ENCODE results near the gene SCN1B.
"Not testable (repeated sequence)": the region's sequence is repeated elsewhere in the genome, so short reads cannot be mapped to it uniquely, and the experiment has no call there.

SCN1B gene

GRCh38 chr19:35039881-35040825 lies 9.9 kb downstream of the SCN1B start:
- DNase-seq: peak; percentile 66

- DNase-seq: peak; percentile 98
Observed at GRCh38 chr19:35040826-35041547, 10.7 kb downstream of the SCN1B start.

GRCh38 chr19:35041548-35042055 lies 11.3 kb downstream of the SCN1B start, which contains the start of gene HPN:
Gene HPN (plus strand): TSS chr19:35041721. CDS start chr19:35042507, 786 bp downstream.
- DNase-seq: peak; percentile 96

GRCh38 chr19:35042056-35042730 lies 11.9 kb downstream of the SCN1B start:
- DNase-seq: peak; percentile 51

- DNase-seq: no peak
Observed at GRCh38 chr19:35042954-35043604, 12.8 kb downstream of the SCN1B start.

- no peak for DNase-seq
Observed at GRCh38 chr19:35043906-35044305, 13.6 kb downstream of the SCN1B start.

- peak; percentile 68 for DNase-seq
Observed at GRCh38 chr19:35044317-35045117, 14.2 kb downstream of the SCN1B start.

GRCh38 chr19:35045667-35046300 lies 15.5 kb downstream of the SCN1B start:
- peak; percentile 39 for DNase-seq

GRCh38 chr19:35046461-35046860 lies 16.2 kb downstream of the SCN1B start:
- no peak for DNase-seq

GRCh38 chr19:35048911-35049411 lies 18.7 kb downstream of the SCN1B start:
- DNase-seq: no peak

GRCh38 chr19:35049456-35049855 lies 19.2 kb downstream of the SCN1B start:
- DNase-seq: no peak

- DNase-seq: not testable (repeated sequence)
Observed at GRCh38 chr19:35050662-35051061, 20.4 kb downstream of the SCN1B start.

- not testable (repeated sequence) for DNase-seq
Observed at GRCh38 chr19:35051268-35051667, 21.0 kb downstream of the SCN1B start.

- no peak for DNase-seq
Observed at GRCh38 chr19:35051796-35052195, 21.5 kb downstream of the SCN1B start.

- no peak for DNase-seq
Observed at GRCh38 chr19:35052599-35053190, 22.4 kb downstream of the SCN1B start.

GRCh38 chr19:35053667-35054293 lies 23.5 kb downstream of the SCN1B start:
- DNase-seq: no peak

GRCh38 chr19:35054626-35055025 lies 24.4 kb downstream of the SCN1B start:
- no peak for DNase-seq

GRCh38 chr19:35055715-35056179 lies 25.5 kb downstream of the SCN1B start:
- DNase-seq: peak; percentile 51

- no peak for DNase-seq
Observed at GRCh38 chr19:35056513-35057063, 26.3 kb downstream of the SCN1B start.
